GM21528 (cell line): ENCODE results near the gene RNASE8.

ENCODE experiments used
- ATAC-seq: cut with Tn5 transposase; IDR thresholded peaks from one replicate; pipeline ENCODE4 v1.9.1; 2021; ENCODE audit warnings: mild to moderate bottlenecking, moderate library complexity; ENCODE audit not compliant: unreplicated experiment, low FRiP score

Gene RNASE8

DNA sequence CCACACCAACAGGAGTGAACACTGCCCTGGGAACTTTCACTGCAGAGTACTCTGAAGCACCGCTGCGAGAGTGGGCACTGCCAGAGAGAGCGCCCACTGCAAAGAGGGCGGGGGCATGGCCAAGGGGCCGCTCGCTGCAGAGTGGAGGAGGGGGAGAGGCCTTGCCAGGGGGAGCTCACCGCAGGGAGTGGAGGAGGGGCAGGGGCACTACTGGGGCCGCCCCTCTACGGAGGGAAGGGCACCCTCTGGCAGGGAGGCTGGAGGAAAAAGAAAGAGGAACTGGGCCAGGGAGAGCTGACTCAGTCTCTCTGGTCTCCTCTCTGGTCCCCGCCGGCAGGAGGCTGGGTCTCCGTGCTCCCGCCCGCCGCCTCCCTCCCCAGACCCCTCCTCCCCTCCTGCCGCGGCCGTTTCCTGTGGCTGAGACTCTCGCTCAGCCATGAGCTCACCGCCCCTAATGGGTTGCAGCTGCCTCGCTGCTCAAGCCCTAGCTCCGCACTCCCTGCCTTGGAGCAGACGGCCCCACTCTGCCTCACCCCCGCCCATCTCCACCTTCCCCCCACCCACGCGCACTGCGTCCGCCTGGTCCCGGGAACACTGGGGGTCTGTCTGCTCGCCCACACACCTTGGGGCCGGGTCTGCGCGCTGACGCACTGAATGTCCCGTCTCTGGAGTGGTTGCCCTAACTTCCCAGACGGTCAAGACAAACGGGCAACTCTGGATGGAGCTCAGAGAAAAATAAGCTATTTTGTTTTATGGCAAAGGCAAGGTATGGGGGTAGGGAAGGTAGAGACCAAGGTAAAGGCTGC is 13.8 kb downstream of the RNASE8 start:
- ATAC-seq: peak; percentile 75

GRCh38 chr14:21072031-21072473 is 14.4 kb downstream of the RNASE8 start:
- ATAC-seq: no peak

- no peak for ATAC-seq
Measured at GRCh38 chr14:21072781-21073339, 15.2 kb downstream of the RNASE8 start.

DNA sequence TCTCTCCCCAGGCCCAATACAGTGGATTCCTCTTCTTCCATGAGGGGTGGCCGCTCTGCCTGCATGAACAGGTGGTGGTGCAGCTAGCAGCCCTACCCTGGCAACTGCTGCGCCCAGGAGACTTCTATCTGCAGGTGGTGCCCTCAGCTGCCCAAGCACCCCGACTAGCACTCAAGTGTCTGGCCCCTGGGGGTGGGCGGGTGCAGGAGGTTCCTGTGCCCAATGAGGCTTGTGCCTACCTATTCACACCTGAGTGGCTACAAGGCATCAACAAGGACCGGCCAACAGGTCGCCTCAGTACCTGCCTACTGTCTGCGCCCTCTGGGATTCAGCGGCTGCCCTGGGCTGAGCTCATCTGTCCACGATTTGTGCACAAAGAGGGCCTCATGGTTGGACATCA is 16.3 kb downstream of the RNASE8 start:
- no peak for ATAC-seq

DNA sequence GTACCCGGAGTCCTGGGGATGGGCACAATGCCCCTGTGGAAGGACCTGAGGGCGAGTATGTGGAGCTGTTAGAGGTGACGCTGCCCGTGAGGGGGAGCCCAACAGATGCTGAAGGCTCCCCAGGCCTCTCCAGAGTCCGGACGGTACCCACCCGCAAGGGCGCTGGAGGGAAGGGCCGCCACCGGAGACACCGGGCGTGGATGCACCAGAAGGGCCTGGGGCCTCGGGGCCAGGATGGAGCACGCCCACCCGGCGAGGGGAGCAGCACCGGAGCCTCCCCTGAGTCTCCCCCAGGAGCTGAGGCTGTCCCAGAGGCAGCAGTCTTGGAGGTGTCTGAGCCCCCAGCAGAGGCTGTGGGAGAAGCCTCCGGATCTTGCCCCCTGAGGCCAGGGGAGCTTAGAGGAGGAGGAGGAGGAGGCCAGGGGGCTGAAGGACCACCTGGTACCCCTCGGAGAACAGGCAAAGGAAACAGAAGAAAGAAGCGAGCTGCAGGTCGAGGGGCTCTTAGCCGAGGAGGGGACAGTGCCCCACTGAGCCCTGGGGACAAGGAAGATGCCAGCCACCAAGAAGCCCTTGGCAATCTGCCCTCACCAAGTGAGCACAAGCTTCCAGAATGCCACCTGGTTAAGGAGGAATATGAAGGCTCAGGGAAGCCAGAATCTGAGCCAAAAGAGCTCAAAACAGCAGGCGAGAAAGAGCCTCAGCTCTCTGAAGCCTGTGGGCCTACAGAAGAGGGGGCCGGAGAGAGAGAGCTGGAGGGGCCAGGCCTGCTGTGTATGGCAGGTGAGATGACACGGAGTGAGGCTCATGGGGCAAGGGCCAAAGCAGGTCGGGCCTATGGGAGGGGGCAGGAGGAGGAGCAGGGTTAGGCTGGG is 17.0 kb downstream of the RNASE8 start:
- ATAC-seq: no peak

GRCh38 chr14:21075719-21076437 is 18.3 kb downstream of the RNASE8 start:
- ATAC-seq: no peak

DNA sequence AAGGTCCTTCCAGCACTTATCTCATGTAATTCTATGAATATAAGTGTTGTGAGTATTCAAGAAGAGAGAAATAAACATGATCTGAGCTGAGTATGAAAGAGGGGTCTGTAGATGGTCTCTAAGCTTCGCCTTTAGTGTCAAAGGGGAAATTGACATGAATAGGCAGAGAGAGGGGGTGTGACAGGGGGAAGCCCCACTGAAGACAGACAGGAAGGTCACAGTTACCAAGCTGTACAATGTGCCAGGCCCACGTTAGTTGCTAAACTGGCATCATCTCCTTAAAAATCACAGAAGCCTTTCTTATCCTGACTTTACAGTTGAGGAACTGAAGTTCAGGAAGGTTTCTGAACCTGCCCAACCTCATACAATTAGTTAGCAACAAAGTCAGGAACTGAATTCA is 20.1 kb downstream of the RNASE8 start:
- ATAC-seq: no peak

DNA sequence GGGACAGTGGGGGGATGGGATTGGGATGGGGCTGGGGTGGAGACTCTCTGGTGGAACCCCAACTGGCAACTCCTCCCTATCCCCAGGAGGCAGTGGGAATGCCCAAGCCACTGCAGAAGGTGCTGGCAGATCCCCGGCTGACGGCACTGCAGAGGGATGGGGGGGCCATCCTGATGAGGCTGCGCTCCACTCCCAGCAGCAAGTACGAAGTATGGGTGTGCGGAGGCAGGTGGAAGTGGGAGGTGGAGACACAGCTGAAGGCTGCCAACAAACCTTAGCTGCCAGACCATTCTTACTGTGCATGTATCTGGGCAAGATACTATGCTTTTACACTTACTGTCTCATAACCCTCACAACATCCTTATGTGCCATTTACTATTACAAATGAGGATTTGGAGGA is 20.7 kb downstream of the RNASE8 start:
- ATAC-seq: no peak

DNA sequence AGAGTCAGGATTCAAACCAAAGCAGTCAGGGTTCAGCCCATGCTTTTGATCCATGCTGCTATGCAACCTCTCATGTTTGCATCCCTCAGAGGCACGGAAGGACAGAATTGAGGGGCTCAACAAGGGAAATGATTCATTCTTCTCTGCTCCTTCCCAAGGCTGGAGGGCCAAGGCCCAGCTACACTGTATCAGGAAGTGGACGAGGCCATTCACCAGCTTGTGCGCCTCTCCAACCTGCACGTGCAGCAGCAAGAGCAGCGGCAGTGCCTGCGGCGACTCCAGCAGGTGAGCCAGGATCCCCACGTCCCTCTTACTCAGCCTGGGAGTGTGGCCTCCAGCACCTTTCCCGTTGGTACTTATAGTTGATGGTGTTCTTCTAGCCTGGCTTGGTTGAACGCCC is 21.1 kb downstream of the RNASE8 start:
- ATAC-seq: no peak

- ATAC-seq: no peak
Measured at GRCh38 chr14:21081521-21082142, 24.0 kb downstream of the RNASE8 start.

DNA sequence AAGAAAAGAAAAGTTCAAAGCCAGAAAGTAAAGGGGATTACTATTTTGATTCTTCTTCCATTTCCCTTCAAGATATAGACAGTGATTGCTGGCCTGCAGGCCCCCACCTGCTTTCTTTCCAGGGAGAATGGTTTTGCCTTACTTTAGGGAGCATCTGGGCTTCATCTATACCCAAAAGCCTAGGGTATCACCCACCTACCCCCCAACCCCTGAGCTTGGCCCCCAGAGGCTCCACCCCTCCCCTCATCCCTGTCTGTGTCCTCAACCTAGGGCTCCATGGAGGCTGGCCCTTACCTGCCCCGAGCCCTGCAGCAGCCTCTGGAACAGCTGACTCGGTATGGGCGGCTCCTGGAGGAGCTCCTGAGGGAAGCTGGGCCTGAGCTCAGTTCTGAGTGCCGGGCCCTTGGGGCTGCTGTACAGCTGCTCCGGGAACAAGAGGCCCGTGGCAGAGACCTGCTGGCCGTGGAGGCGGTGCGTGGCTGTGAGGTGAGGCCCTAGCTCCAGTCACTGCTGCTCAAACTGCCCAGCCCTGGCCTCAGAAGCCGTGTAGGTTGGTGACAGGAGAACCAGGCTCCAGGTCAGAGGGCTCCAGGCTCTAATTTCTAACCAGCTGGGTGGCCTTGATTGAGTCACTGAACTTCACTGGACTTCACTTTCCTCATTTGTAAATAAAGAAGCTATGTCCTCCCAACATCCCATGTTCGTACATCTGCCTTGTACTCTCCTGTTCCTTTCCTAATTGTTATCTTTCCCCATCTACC is 26.1 kb downstream of the RNASE8 start:
- no peak for ATAC-seq

DNA sequence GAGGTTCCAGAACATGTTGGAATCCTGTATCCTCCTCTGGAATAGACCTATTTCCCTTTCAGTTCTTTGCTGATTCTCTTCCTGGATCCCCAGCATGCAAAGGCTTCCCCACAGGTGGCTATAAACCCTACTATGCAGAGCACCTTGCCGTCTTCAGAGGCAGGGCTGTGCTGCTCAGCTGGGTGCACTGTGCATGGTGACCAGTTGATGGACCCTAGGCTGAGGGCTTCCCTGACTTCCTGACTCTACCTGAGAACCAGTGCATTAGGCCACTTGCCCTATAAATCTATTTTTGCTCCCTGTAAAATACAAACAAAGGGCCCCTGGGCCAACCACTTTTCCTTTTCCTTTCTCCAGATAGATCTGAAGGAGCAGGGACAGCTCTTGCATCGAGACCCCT is 26.8 kb downstream of the RNASE8 start:
- ATAC-seq: no peak

GRCh38 chr14:21084998-21085853 is 27.6 kb downstream of the RNASE8 start:
- no peak for ATAC-seq

DNA sequence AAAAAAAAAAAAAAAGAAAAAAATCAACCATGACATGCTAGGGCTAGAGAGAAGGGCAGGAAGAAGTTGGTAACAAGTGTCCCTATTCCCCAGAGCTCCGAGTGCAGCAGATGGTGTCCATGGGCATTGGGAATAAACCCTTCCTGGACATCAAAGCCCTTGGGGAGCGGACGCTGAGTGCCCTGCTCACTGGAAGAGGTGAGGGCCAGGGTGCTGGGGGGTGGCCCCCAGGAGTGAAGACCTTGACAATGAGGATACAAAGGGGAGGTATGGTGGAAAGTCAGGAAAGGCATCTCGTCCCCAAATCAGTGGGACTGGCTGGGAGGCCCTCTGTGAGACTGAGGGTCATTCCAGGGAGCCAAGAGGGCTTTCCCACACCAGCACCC is 29.3 kb downstream of the RNASE8 start:
- ATAC-seq: no peak

- no peak for ATAC-seq
Measured at GRCh38 chr14:21087294-21088091, 29.9 kb downstream of the RNASE8 start.

GRCh38 chr14:21088687-21089086 is 31.1 kb downstream of the RNASE8 start:
- ATAC-seq: no peak

- ATAC-seq: no peak
Measured at GRCh38 chr14:21089271-21089670, 31.6 kb downstream of the RNASE8 start.

DNA sequence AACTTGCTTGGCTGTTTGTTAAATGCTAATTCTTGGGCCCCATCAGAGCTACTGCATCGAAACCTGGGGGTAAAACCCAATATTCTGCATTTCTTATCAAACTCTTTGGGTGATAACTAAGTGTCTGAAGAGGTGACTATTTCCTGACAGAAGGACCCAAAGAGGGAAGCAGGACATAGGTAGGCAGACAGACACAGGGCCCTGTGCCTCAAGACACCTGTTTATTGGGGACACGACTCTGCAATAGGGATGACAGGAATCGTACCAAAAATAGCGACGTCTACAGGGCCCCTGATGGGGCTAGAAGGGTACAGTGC is 32.2 kb downstream of the RNASE8 start:
- no peak for ATAC-seq
